ENCODE measurements around the gene GRIK5.
"Not testable (repeated sequence)": the region's sequence is repeated elsewhere in the genome, so short reads cannot be mapped to it uniquely, and the experiment has no call there.

Gene GRIK5

GRCh38 chr19:42005504-42005903, 64.5 kb downstream of the GRIK5 start:
- no peak for DNase-seq

- DNase-seq, result no peak
Measured at GRCh38 chr19:42003506-42004294, 66.3 kb downstream of the GRIK5 start.

GRCh38 chr19:41999878-42000208, 70.2 kb downstream of the GRIK5 start:
- no peak for DNase-seq

DNA sequence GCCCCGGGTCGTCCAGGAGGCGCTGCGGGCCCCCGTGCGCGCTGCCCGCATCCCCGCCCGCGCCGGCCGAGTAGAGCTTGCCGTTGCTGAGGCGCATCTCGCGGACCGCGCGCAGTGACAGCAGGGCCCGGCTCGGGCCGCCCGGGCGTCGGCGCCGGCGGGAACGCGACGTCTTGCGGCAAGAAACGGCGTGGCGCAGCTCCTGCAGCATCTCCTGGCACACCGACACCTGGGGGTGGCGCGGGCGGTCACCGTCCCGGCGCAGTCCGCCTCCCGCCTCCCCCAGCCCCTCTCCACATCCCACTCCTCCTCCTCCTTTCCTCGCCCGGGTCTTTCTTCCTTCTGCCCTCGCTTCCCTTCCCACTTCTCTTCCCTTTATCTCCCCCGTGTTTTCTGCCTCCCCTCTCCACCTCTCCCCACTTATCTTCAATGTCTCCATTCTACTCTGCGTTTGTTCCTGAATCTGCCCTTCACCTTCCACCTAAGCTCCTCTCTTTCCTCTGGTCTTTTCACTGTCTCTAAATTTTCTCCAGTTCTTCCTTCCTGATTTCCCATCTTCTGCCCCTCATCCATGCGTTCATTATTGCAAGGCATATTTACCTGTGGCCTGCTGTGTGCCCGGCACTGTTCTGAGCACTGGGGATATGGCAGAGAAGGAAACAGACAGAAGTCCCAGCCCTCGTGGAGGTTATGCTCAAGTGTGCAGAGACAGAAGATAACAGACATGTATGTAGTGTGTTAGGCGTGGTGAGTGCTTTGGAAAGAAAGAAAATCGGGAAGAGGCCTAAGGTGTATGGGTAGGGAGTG, 70.7 kb downstream of the GRIK5 start:
- DNase-seq, result no peak

GRCh38 chr19:41998246-41999020, 71.6 kb downstream of the GRIK5 start:
- DNase-seq, result peak; percentile 46

DNA sequence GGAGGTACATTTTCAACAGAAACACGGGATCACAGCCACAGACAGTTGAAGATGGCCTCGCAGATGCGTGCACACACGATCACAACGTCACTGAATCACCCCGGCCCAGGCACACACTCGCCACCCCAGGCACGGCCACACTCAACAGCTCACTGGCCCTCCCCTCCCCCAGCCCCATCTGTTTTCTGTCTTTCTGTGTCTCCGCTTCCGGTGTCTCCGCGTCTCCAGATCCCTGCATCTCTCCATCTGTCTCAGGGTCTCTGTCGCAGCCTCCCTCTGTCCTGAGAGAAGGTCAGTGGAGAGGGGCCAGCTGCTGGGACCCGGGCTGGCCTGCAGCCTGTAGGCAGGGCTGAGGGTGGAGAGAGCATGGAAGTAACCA, 72.2 kb downstream of the GRIK5 start:
- DNase-seq, result no peak

DNA sequence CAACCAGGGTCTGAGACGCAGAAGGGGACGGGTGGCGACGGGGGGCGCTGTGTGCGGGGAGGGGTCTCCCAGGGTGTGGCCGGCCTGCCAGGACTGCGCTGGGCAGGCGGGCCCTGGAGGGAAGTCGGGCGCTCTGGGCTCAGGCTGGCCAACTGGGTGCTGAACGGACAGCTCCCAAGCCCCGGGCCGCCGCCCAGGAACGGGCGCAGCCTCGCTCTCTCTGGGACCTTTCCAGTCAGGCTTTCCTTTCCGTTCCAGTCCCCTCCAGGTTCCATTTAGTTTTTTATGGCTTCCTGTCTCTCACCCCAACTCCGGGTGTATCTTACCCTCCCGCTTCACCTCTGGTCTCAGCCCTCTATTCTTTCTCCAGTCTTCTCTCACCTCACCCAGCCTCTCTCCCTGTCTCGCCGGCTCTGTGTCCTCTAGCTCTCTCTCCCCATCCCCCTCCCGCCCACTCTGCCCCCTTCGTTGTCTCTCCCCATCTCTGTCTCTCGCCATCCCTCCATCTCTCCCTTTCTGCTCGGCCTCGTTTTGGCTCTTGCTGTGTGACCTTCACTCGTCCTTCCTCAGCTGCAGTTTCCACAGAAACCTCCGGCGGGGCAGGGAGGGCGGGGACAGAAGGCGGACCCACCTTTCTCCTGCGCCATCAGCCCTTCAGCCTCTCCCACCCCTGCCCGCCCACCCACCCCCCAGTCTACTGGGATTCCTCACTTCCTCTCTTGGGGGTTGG, 72.7 kb downstream of the GRIK5 start:
- peak; percentile 21 for DNase-seq

DNA sequence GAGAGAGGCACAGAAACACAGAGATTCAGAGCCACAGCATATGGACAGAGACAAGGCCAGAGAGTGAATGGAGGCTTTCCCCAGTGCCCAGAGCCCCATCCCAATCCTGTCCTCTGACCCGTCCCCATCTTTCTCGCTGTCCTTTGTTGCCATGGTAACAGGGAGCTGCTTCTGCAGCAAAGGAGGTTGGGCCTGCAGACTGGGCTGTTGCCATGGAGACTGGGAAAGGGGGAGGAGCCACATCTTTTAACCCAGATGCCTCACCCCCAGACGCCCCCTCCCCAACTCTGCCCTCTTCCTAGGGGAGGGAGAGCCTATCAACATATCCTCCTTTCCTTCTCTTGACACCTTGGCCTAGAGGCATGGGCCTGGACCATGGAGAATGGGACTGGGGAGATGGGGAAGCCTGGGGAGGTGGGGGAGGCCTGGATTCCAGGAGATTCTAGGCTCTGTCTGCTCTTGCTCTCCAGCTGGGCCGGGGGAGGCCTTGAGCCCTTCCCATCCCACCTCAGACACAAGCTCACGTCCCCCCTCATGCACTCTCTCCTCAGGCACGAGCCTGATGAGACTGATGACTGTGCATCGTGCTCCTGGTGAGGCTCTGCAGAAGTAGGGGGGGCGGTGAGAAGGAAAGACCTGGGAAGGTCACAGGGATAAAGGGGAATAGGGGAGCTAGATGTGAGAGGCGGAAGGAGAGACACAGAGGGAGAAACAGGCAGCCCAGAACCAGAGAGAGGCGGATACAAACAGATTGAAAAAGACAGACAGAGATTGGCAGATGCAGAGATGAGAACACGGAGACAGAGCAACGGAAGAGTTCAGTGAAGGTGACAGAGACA, 73.8 kb downstream of the GRIK5 start:
- no peak for DNase-seq

- DNase-seq, result no peak
Measured at GRCh38 chr19:41994994-41995958, 74.7 kb downstream of the GRIK5 start.

DNA sequence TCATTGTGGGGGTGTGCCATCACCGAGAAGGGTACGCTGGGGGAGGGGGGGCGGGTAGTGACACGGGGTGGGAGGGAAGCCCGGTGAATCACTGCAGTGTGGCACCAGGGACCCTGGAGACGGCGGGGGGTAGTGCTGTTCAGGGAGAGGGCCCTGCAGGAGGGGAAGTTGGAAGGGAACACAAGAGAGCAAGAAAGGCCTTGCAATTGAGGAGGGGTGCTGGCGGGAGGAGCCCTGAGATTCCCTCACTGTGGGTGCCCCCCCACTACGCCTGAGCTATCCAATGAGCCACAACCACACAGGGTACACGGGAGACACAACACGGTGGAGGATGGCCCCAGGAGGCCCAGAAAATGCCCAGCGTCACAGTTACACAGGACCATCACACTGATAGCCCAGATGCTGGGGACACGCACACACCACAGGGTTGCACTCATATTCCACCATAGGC, 75.5 kb downstream of the GRIK5 start:
- no peak for DNase-seq

DNA sequence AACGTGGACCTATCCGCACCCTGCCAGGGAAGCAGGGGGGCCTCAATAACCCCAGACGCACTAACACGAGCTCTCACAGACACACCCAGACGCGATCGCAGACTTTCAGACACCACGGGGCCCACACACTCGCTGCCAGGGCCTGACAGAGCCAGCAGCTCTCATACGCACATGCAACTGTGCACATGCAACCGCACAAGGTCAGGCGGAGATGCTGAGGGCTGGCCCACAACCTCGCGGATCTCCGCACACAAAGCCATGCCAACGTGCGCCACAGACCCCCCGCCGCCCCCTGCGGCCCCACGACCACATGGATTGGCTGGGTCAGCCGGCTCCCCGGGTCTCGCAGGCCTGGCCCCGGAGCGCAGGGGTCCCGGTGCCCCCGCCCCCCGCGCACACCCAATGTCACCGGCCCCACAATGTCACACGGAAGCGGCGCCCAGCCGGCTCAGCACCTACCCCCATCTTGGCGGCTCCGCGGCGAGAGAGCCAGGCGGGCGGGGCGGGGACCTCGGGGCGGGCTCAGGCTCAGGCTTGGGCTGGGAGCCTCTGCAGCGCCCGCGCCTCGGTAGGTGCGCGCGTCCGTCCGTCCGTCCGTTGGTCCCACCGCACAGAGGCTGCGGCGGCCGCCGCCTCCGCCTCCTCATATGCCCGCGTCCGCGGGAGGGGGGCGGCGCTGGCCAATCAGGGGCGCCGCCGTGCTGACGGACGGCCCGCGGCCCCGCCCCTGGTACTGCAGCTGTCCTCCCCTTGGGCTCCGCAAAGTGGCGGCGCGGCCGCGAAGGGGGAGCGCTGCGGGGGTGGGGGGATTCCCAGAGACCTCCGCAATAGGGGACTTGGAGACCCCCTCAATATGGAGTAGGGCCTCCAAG, 76.2 kb downstream of the GRIK5 start, which contains the start of gene ATP1A3:
Gene ATP1A3, minus strand, starts transcription at position 619 of the 872 bp plus-strand sequence. Its CDS starts 154 bp downstream, at position 465.
- DNase-seq, result peak; percentile 61

- DNase-seq, result not testable (repeated sequence)
Measured at GRCh38 chr19:41991925-41992569, 78.0 kb downstream of the GRIK5 start.

- no peak for DNase-seq
Measured at GRCh38 chr19:41991025-41991424, 79.0 kb downstream of the GRIK5 start.

GRCh38 chr19:41990615-41991014, 79.4 kb downstream of the GRIK5 start:
- DNase-seq, result no peak

GRCh38 chr19:41990028-41990427, 80.0 kb downstream of the GRIK5 start:
- no peak for DNase-seq

DNA sequence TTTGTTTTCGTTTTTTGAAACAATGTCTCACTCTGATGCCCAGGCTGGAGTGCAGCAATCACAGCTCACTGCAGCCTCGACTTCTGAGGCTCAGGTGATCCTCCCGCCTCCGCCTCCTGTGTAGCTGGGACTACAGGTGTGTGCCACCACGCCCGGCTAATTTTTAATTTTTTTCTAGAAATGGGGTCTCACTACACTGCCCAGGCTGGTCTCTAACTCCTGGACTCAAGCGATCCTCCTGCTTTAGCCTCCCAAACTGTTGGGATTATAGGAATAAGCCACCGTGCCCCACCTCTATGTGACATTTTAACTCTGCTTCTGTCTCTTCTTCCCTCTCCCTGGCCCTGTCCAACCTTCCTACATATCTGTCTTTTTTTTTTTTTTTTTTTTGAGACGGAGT, 81.1 kb downstream of the GRIK5 start:
- DNase-seq, result no peak

DNA sequence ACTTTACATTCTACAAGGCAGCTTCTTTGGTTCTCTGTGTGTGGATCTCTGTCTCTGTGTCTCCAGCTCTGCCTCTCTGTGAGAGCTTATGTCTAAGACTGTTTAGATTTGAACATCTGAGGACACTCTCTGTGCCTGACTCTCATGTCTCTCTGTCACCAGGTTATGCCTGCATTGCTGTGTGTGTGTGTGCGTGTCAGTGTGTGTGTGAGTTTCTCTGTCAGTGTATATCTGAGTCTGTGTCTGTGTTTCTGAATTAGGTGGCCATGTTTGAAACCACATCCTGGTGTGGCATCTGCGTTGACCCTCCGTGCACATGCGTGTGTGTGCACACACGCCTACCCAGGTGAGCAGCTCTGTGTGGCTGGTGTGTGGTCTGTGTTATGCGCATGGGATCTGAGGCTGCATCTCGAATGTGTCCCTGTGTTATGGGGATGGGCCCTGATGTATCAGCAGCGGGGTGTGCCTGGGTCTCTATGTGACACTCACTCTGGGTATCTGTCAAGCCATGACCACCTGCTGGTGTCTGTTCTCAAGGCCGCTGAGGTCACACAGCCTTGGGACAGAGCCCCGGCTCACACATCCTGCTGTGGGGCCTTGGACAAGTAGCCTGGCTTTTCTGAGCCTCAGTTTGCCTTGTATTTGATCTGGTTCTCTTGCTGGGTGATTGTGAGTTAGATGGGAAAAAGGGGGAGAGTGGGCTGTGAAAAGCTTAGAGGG, 82.7 kb downstream of the GRIK5 start:
- DNase-seq, result no peak

GRCh38 chr19:41984961-41985360, 85.0 kb downstream of the GRIK5 start:
- DNase-seq, result no peak

Measured in activated CD4-positive, alpha-beta T cell treated with anti-CD3 and anti-CD28 coated beads, Interleukin-2, amount 50 U/mL, for 16 hours (primary cell).